HG03432 (cell line): ENCODE measurements around the gene MORN1.
A peak's percentile ranks its signal among the peaks of the same experiment; 100 is the strongest.

Experiments
- ATAC-seq: cut with Tn5 transposase; IDR thresholded peaks from one replicate; pipeline ENCODE4 v1.9.1; 2021; ENCODE audit warnings: mild to moderate bottlenecking, moderate library complexity; ENCODE audit not compliant: unreplicated experiment

Gene MORN1

GRCh38 chr1:2311184-2312032, 79.9 kb downstream of the MORN1 start:
- no peak for ATAC-seq

GRCh38 chr1:2310332-2311183, 80.8 kb downstream of the MORN1 start:
- no peak for ATAC-seq

GRCh38 chr1:2308844-2309243, 82.5 kb downstream of the MORN1 start:
- ATAC-seq = no peak

- ATAC-seq = no peak
These were observed 83.4 kb downstream of the MORN1 start for GRCh38 chr1:2307972-2308371.

- no peak for ATAC-seq
These were observed 84.2 kb downstream of the MORN1 start for GRCh38 chr1:2307064-2307605.

GRCh38 chr1:2306151-2306978, 85.0 kb downstream of the MORN1 start:
- no peak for ATAC-seq

GRCh38 chr1:2304921-2305681, 86.3 kb downstream of the MORN1 start:
- no peak for ATAC-seq

- no peak for ATAC-seq
These were observed 87.1 kb downstream of the MORN1 start for GRCh38 chr1:2304282-2304681.

- no peak for ATAC-seq
These were observed 87.6 kb downstream of the MORN1 start for GRCh38 chr1:2303781-2304180.

- ATAC-seq = no peak
These were observed 88.2 kb downstream of the MORN1 start for GRCh38 chr1:2303016-2303775.

GRCh38 chr1:2302292-2302925, 88.9 kb downstream of the MORN1 start:
- no peak for ATAC-seq

GRCh38 chr1:2301607-2302291, 89.6 kb downstream of the MORN1 start:
- no peak for ATAC-seq

GRCh38 chr1:2300851-2301606, 90.3 kb downstream of the MORN1 start:
- ATAC-seq = peak; percentile 55

GRCh38 chr1:2300004-2300771, 91.2 kb downstream of the MORN1 start:
- peak; percentile 74 for ATAC-seq

- ATAC-seq = no peak
These were observed 92.2 kb downstream of the MORN1 start for GRCh38 chr1:2299131-2299627.

- ATAC-seq = no peak
These were observed 92.7 kb downstream of the MORN1 start for GRCh38 chr1:2298685-2299084.
